ENCODE measurements around the gene MTG2. TPM values are rescaled to one million over a fixed set of nuclear protein-coding genes. Genes with fewer than 3 reads are reported as not detected.

The MTG2 gene
- total and polyA plus RNA-seq, 8 donors, result 13.6 to 77.9 (median 21.4) TPM

DNA sequence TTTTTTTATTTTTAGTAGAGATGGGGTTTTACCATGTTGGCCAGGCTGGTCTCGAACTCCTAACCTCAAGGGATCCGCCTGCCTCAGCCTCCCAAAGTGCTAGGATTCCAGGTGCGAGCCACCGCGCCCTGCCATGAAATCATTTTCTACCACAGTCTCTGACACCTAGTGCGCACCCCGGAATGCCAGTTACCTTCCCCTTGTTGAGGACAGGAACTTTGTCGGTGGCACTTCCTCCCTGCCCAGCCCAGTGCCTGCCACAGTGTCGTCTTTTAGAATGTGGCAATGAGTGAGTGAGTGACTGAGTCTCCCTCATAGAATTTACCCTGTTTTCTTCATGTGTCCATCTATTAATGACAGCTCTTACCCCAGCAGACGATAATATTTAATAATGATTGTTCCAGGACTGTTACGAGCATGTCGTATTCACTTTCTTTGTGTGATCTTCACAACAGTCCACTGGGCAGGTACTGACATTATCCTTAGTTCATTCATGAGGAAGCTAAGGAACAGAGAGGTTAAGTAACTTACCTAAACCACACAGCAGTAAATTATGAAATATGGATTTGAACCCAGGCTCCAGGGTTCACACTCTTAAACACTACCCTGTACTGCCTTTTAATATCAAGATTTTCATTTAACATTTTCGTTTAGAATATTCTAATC lies 57.3 kb downstream of the MTG2 start:
- intact Hi-C loops (cut with DNase I; ENCODE audit: low total_unique reads), result no loop called here
- WGBS, 5 donors, result 82 to 89% (median 85%) methylated on average over 13 of the region's 13 CpGs
- Histone ChIP-seq H3K36me3 (peaks cover 0 to 18% (median 16%) of the 10 kb centered on the region in 4 donors), H3K27ac (peak overlapping the region in 4 of 5 donors; percentile 91 to 96 (median 92)), H3K4me1 (peaks cover 29 to 78% (median 74%) of the 10 kb centered on the region in 4 donors), H3K27me3 (peaks cover 0 to 7% (median 0%) of the 10 kb centered on the region in 3 donors), H3K9me3 (no peaks in the 10 kb centered on the region), H3K4me3 (peak overlapping the region in 2 of 4 donors; percentile 83 to 86)
- DNase-seq, result no peak
- TF ChIP-seq EP300 (IDR thresholded peaks at IDR 0.05) (no peak), POLR2A (IDR thresholded peaks at IDR 0.05) (no peak), CTCF (IDR thresholded peaks at IDR 0.05) (no peak), POLR2AphosphoS5 (IDR thresholded peaks at IDR 0.05) (no peak)

GRCh38 chr20:62241506-62241905 lies 58.7 kb downstream of the MTG2 start:
- H3K4me3 ChIP-seq, result peak overlapping the region in 1 of 4 donors; percentile 10
- no peaks in the 10 kb centered on the region for H3K27me3 ChIP-seq
- intact Hi-C loops (cut with DNase I; ENCODE audit: low total_unique reads), result no loop called here
- H3K27ac ChIP-seq, result peak overlapping the region; percentile 25 to 96 (median 63)
- WGBS, 5 donors, result 39 to 63% (median 48%) methylated on average over 10 of the region's 10 CpGs
- peak; percentile 60 to 73 for DNase-seq
- peaks cover 0 to 27% (median 21%) of the 10 kb centered on the region in 4 donors for H3K36me3 ChIP-seq
- TF ChIP-seq CTCF (IDR thresholded peaks at IDR 0.05) (no peak), POLR2AphosphoS5 (IDR thresholded peaks at IDR 0.05) (peak in 2 of 3 donors; percentile 37 to 55)
- peaks cover 27 to 85% (median 78%) of the 10 kb centered on the region in 4 donors for H3K4me1 ChIP-seq
- no peaks in the 10 kb centered on the region for H3K9me3 ChIP-seq

DNA sequence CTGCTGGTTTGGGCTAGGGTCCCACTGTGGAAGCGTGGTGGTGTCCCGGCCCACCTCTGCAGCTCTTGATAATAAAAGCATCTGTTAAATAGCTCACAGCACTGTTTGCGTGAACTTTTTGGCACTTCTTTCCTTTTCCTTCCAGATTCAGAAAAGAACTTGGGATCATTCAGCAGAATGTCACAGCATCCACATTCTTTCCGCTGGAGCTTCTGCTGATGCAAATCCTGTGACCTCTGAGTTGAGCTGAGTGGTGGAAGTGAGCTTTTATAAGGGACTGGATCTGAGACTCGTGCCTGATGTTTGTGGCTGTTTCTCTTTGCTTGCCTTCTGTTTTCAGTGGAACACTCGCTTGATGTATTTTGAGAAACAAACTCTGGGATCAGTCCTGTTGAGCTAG lies 59.3 kb downstream of the MTG2 start:
- intact Hi-C loops (cut with DNase I; ENCODE audit: low total_unique reads), result no loop called here
- DNase-seq, result no peak
- Histone ChIP-seq H3K27ac (peak overlapping the region in 4 of 5 donors; percentile 12 to 96 (median 60)), H3K4me1 (peaks cover 34 to 91% (median 83%) of the 10 kb centered on the region in 4 donors), H3K27me3 (no peaks in the 10 kb centered on the region), H3K36me3 (peaks cover 0 to 27% (median 21%) of the 10 kb centered on the region in 4 donors), H3K9me3 (no peaks in the 10 kb centered on the region), H3K4me3 (no peak overlapping the region)
- TF ChIP-seq POLR2A (IDR thresholded peaks at IDR 0.05) (no peak), CTCF (IDR thresholded peaks at IDR 0.05) (no peak), EP300 (IDR thresholded peaks at IDR 0.05) (no peak), POLR2AphosphoS5 (IDR thresholded peaks at IDR 0.05) (no peak)
- WGBS, 5 donors, result 58 to 67% (median 61%) methylated on average over 6 of the region's 6 CpGs

GRCh38 chr20:62243106-62243505 lies 60.3 kb downstream of the MTG2 start:
- intact Hi-C loops (cut with DNase I; ENCODE audit: low total_unique reads), result no loop called here
- no peak for TF ChIP-seq EP300 (IDR thresholded peaks at IDR 0.05)
- TF ChIP-seq CTCF (IDR thresholded peaks at IDR 0.05), result no peak
- no peak for TF ChIP-seq POLR2A (IDR thresholded peaks at IDR 0.05)
- TF ChIP-seq POLR2AphosphoS5 (IDR thresholded peaks at IDR 0.05), result no peak
- peak overlapping the region in 2 of 5 donors; percentile 57 to 96 for H3K27ac ChIP-seq

More at GRCh38 chr20:62243106-62243505, 60.3 kb downstream of the MTG2 start:
- no peak overlapping the region for H3K4me3 ChIP-seq
- H3K27me3 ChIP-seq, result no peaks in the 10 kb centered on the region
- 82 to 89% (median 84%) methylated on average over 21 to 22 of the region's 22 CpGs for WGBS, 5 donors
- DNase-seq, result no peak
- peaks cover 0 to 27% (median 21%) of the 10 kb centered on the region in 4 donors for H3K36me3 ChIP-seq
- peaks cover 31 to 86% (median 78%) of the 10 kb centered on the region in 4 donors for H3K4me1 ChIP-seq
- H3K9me3 ChIP-seq, result no peaks in the 10 kb centered on the region
